Calu3 (cell line): ENCODE data around the gene NPAS3. TPM values are rescaled to one million over a fixed set of nuclear protein-coding genes. Genes with fewer than 3 reads are reported as not detected.

ENCODE experiments used
- BruUV-seq: library from RNA; stranded (reverse); fragments of 400-500 nt; replicated peaks from 2 replicates; lab custom pipeline; 2021; lab: Mats Ljungman, UMichigan
- CTCF ChIA-PET: fragments of 300-600 bp; sonication (Branson Sonifier 250); formaldehyde crosslinking; loops from one replicate; lab custom pipeline; 2022; ENCODE audit warnings: antibody characterized with exemption; lab: Charles Lee
- DNase-seq: peaks from one replicate; pipeline ENCODE4 v3.0.0; 2022
- H3K27ac Mint-ChIP-seq: one replicate; pipeline ENCODE4 v1.8.0; 2022; ENCODE audit warnings: mixed read lengths; ENCODE audit not compliant: unreplicated experiment
- H3K27me3 Mint-ChIP-seq: one replicate; pipeline ENCODE4 v1.8.0; 2022; ENCODE audit warnings: mixed read lengths; ENCODE audit not compliant: unreplicated experiment
- H3K36me3 Mint-ChIP-seq: one replicate; pipeline ENCODE4 v1.8.0; 2022; ENCODE audit warnings: mild to moderate bottlenecking, moderate library complexity, mixed read lengths; ENCODE audit not compliant: insufficient read depth, unreplicated experiment
- H3K4me1 Mint-ChIP-seq: one replicate; pipeline ENCODE4 v1.8.0; 2022; ENCODE audit warnings: mild to moderate bottlenecking, low read depth, mixed read lengths; ENCODE audit not compliant: unreplicated experiment
- H3K4me3 Mint-ChIP-seq: one replicate; pipeline ENCODE4 v1.8.0; 2022; ENCODE audit warnings: mild to moderate bottlenecking, low read depth, moderate library complexity, mixed read lengths; ENCODE audit not compliant: unreplicated experiment
- H3K9me3 Mint-ChIP-seq: one replicate; pipeline ENCODE4 v1.8.0; 2022; ENCODE audit warnings: low read depth, mixed read lengths; ENCODE audit not compliant: unreplicated experiment
- CTCF ChIP-seq: fragments of 200-600 bp; IDR thresholded peaks from one replicate; pipeline ENCODE4 v1.8.0; 2022; ENCODE audit warnings: antibody characterized with exemption; ENCODE audit not compliant: unreplicated experiment
- intact Hi-C: fragments of 100-400 bp; cut with micrococcal nuclease; formaldehyde crosslinking; loops from one replicate; pipeline ENCODE4 v1.10.0; 2022; ENCODE audit not compliant: unreplicated experiment
- total RNA-seq: library from RNA; stranded (reverse); gene quantifications from 2 replicates; pipeline ENCODE4 v1.2.3, GENCODE V29; 2022

The NPAS3 gene
- total RNA-seq, 1 experiment from 2014 or later = not detected

GRCh38 chr14:33150666-33151428 lies 212.2 kb downstream of the NPAS3 start:
- no peaks in the 10 kb centered on the region for H3K4me1 Mint-ChIP-seq
- no peaks in the 10 kb centered on the region for H3K9me3 Mint-ChIP-seq
- no TSS peak for BruUV-seq
- no peak overlapping the region for H3K27ac Mint-ChIP-seq
- CTCF ChIA-PET = no interaction called here
- DNase-seq = no peak
- H3K27me3 Mint-ChIP-seq = peaks cover 23% of the 10 kb centered on the region
- intact Hi-C loops = no loop called here
- no peak for TF ChIP-seq CTCF
- H3K36me3 Mint-ChIP-seq = no peaks in the 10 kb centered on the region
- H3K4me3 Mint-ChIP-seq = no peak overlapping the region

- no peak for TF ChIP-seq CTCF
- intact Hi-C loops = no loop called here
- H3K36me3 Mint-ChIP-seq = no peaks in the 10 kb centered on the region
- BruUV-seq = no TSS peak
- CTCF ChIA-PET = interaction anchor here (0.6 to 0.7 kb wide), 2 partner anchors 31 to 119 kb away, joined by 3 read pairs; no protein-coding TSS in a partner anchor
- no peak overlapping the region for H3K27ac Mint-ChIP-seq
- H3K27me3 Mint-ChIP-seq = peaks cover 9% of the 10 kb centered on the region
- H3K4me3 Mint-ChIP-seq = no peak overlapping the region
- no peak for DNase-seq
- H3K4me1 Mint-ChIP-seq = no peaks in the 10 kb centered on the region
- H3K9me3 Mint-ChIP-seq = no peaks in the 10 kb centered on the region
These were observed 224.4 kb downstream of the NPAS3 start for GRCh38 chr14:33163109-33163508.

- Mint-ChIP-seq H3K36me3 (no peaks in the 10 kb centered on the region), H3K27me3 (peaks cover 14% of the 10 kb centered on the region), H3K4me3 (no peak overlapping the region), H3K27ac (no peak overlapping the region), H3K9me3 (no peaks in the 10 kb centered on the region), H3K4me1 (no peaks in the 10 kb centered on the region)
- no peak for TF ChIP-seq CTCF
- CTCF ChIA-PET = interaction anchor here (0.6 to 0.7 kb wide), 2 partner anchors 31 to 119 kb away, joined by 3 read pairs; no protein-coding TSS in a partner anchor
- BruUV-seq = no TSS peak
- DNase-seq = no peak
- intact Hi-C loops = no loop called here
These were observed 224.9 kb downstream of the NPAS3 start for GRCh38 chr14:33163600-33163999.

GRCh38 chr14:33165144-33165925 lies 226.7 kb downstream of the NPAS3 start:
- no TSS peak for BruUV-seq
- TF ChIP-seq CTCF = no peak
- intact Hi-C loops = no loop called here
- Mint-ChIP-seq H3K27ac (no peak overlapping the region), H3K36me3 (no peaks in the 10 kb centered on the region), H3K4me3 (no peak overlapping the region), H3K27me3 (peaks cover 27% of the 10 kb centered on the region), H3K4me1 (no peaks in the 10 kb centered on the region), H3K9me3 (no peaks in the 10 kb centered on the region)
- DNase-seq = no peak
- CTCF ChIA-PET = no interaction called here
